PC-3 (cell line): ENCODE data around the gene ADAM11. TPM values are rescaled to one million over a fixed set of nuclear protein-coding genes. Genes with fewer than 3 reads are reported as not detected.

Source experiments
- ATAC-seq: fragments of 200-7000 bp; cut with Tn5 transposase; 2 replicates; pipeline ENCODE4 v1.9.1; 2020; ENCODE audit warnings: mild to moderate bottlenecking, moderate library complexity
- BruUV-seq: library from RNA; stranded (reverse); fragments of 400-500 nt; replicated peaks from 2 replicates; lab custom pipeline; 2021; lab: Mats Ljungman, UMichigan
- CTCF ChIA-PET: fragments of 300-600 bp; sonication (Branson Sonifier 250); formaldehyde crosslinking; loops from one replicate; lab custom pipeline; 2022; ENCODE audit warnings: antibody characterized with exemption; lab: Charles Lee
- POLR2A ChIA-PET: fragments of 300-600 bp; sonication (Branson Sonifier 250); formaldehyde crosslinking; loops from one replicate; lab custom pipeline; 2022; ENCODE audit warnings: antibody characterized with exemption; ENCODE audit not compliant: unreplicated experiment; lab: Charles Lee
- DNase-seq: peaks from one replicate; pipeline ENCODE4 v3.0.0-alpha.2; 2015
- H2AFZ ChIP-seq: fragments of 300-600 bp; sonication (generic); 2 replicates; pipeline ENCODE4 v1.6.0; 2016; ENCODE audit warnings: antibody characterized with exemption, low read length
- H3F3A ChIP-seq: fragments of 300-600 bp; sonication (generic); one replicate; pipeline ENCODE4 v1.6.0; 2017; ENCODE audit warnings: antibody characterized with exemption, low read length, control low read depth, mild to moderate bottlenecking; ENCODE audit not compliant: unreplicated experiment
- H3K27ac ChIP-seq: fragments of 300-600 bp; sonication (generic); 2 replicates; pipeline ENCODE4 v1.5.1; 2016; ENCODE audit warnings: mild to moderate bottlenecking, low read length
- H3K27me3 ChIP-seq: fragments of 300-600 bp; sonication (generic); 2 replicates; pipeline ENCODE4 v1.6.1; 2016; ENCODE audit warnings: low read length, mixed read lengths
- H3K36me3 ChIP-seq: fragments of 300-600 bp; sonication (generic); 2 replicates; pipeline ENCODE4 v1.6.1; 2016; ENCODE audit warnings: low read depth, mixed run types, low read length, mixed read lengths
- H3K4me1 ChIP-seq: fragments of 300-600 bp; sonication (generic); 2 replicates; pipeline ENCODE4 v1.5.1; 2016; ENCODE audit warnings: low read length; ENCODE audit not compliant: insufficient read depth
- H3K4me2 ChIP-seq: fragments of 300-600 bp; sonication (generic); 2 replicates; pipeline ENCODE4 v1.6.0; 2016; ENCODE audit warnings: low read length
- H3K4me3 ChIP-seq: fragments of 300-600 bp; sonication (generic); 2 replicates; pipeline ENCODE4 v1.5.1; 2016; ENCODE audit warnings: mild to moderate bottlenecking, low read length, mixed read lengths
- H3K79me2 ChIP-seq: fragments of 300-600 bp; sonication (generic); 2 replicates; pipeline ENCODE4 v1.6.1; 2017; ENCODE audit warnings: low read length, mixed read lengths
- H3K9ac ChIP-seq: fragments of 300-600 bp; sonication (generic); 2 replicates; pipeline ENCODE4 v1.6.0; 2016; ENCODE audit warnings: mild to moderate bottlenecking, low read length
- H3K9me2 ChIP-seq: fragments of 300-600 bp; sonication (generic); replicated peaks from 2 replicates; pipeline ENCODE4 v1.6.1; 2016; ENCODE audit warnings: mixed run types, low read length, mixed read lengths
- H3K9me3 ChIP-seq: fragments of 300-600 bp; sonication (generic); 2 replicates; pipeline ENCODE4 v1.6.1; 2016; ENCODE audit warnings: low read length, mixed read lengths
- H4K20me1 ChIP-seq: fragments of 300-600 bp; sonication (generic); 2 replicates; pipeline ENCODE4 v1.6.1; 2016; ENCODE audit warnings: low read length, mixed read lengths
- CTCF ChIP-seq: fragments of 300-600 bp; sonication (generic); conservative IDR thresholded peaks from 2 replicates; pipeline ENCODE4 v1.5.1; 2017; ENCODE audit warnings: antibody characterized with exemption, low read depth, mild to moderate bottlenecking, low read length
- EZH2 ChIP-seq: fragments of 300-600 bp; sonication (generic); IDR thresholded peaks from one replicate; pipeline ENCODE4 v1.6.1; 2017; ENCODE audit warnings: antibody characterized with exemption, mild to moderate bottlenecking, low read length; ENCODE audit not compliant: unreplicated experiment
- EZH2phosphoT487 ChIP-seq: fragments of 300-600 bp; sonication (generic); IDR thresholded peaks from 2 replicates; pipeline ENCODE4 v1.6.1; 2018; ENCODE audit warnings: mild to moderate bottlenecking, antibody characterized with exemption, low read length, borderline replicate concordance
- intact Hi-C: fragments of 100-400 bp; cut with micrococcal nuclease; formaldehyde crosslinking; loops from 2 replicates; pipeline ENCODE4 v1.9.0; 2023
- total RNA-seq: library from RNA; depleted of rRNA; stranded (reverse); fragments of >200 nt; gene quantifications from 2 replicates; pipeline ENCODE4 v1.2.3, GENCODE V29; 2014

ADAM11 gene
- total RNA-seq, 1 experiment from 2014 or later: 2.9 TPM

- Histone ChIP-seq H3K4me2 (no peak overlapping the region), H3K27ac (no peak overlapping the region), H3K27me3 (no peaks in the 10 kb centered on the region), H4K20me1 (no peaks in the 10 kb centered on the region), H3K4me1 (no peaks in the 10 kb centered on the region), H3K9ac (no peak overlapping the region), H3K4me3 (no peak overlapping the region), H2AFZ (no peak overlapping the region), H3F3A (no peaks in the 10 kb centered on the region), H3K9me3 (no peaks in the 10 kb centered on the region), H3K9me2 (no peaks in the 10 kb centered on the region), H3K79me2 (no peaks in the 10 kb centered on the region), H3K36me3 (no peaks in the 10 kb centered on the region)
- CTCF ChIA-PET: no interaction called here
- DNase-seq (no peak), ATAC-seq (no peak)
- BruUV-seq: no TSS peak
- POLR2A ChIA-PET: no interaction called here
- intact Hi-C loops: no loop called here
- TF ChIP-seq CTCF (no peak), EZH2phosphoT487 (no peak)
Observed at GRCh38 chr17:44787271-44787940, 28.6 kb downstream of the ADAM11 start.

GRCh38 chr17:44788139-44788538, 29.4 kb downstream of the ADAM11 start:
- no peak overlapping the region for H3K4me2 ChIP-seq
- H3K27me3 ChIP-seq: no peaks in the 10 kb centered on the region
- H3K9me3 ChIP-seq: no peaks in the 10 kb centered on the region
- ATAC-seq (no peak), DNase-seq (no peak)
- H3K27ac ChIP-seq: no peak overlapping the region
- intact Hi-C loops: no loop called here
- H3K4me1 ChIP-seq: no peaks in the 10 kb centered on the region
- no peak overlapping the region for H2AFZ ChIP-seq
- no peak overlapping the region for H3K9ac ChIP-seq
- no peaks in the 10 kb centered on the region for H4K20me1 ChIP-seq
- BruUV-seq: no TSS peak
- no peaks in the 10 kb centered on the region for H3K36me3 ChIP-seq
- POLR2A ChIA-PET: no interaction called here
- no peaks in the 10 kb centered on the region for H3F3A ChIP-seq
- CTCF ChIA-PET: no interaction called here
- no peak overlapping the region for H3K4me3 ChIP-seq
- H3K9me2 ChIP-seq: no peaks in the 10 kb centered on the region
- no peak for TF ChIP-seq CTCF
- TF ChIP-seq EZH2: no peak
- no peak for TF ChIP-seq EZH2phosphoT487
- no peaks in the 10 kb centered on the region for H3K79me2 ChIP-seq

DNA sequence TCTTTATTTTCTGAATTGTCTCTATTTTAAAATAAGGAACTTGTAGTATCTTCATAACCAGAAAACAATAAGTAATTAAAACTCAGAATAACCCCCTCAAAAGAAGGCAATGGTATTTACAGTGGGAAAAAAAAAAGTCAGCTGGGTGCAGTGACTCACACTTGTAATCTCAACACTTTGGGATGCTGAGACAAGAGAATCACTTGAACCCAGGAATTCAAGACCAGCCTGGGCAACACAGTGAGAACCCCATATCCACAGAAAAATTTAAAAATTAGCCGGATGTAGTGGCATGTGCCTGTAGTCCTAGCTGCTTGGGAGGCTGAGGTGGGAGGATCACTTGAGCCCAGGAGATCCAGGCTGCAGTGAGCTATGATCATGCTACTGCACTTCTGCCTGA, 33.5 kb downstream of the ADAM11 start:
- no peaks in the 10 kb centered on the region for H3K9me2 ChIP-seq
- H3K9ac ChIP-seq: no peak overlapping the region
- H3F3A ChIP-seq: no peaks in the 10 kb centered on the region
- TF ChIP-seq EZH2 (no peak), CTCF (no peak), EZH2phosphoT487 (no peak)
- no peak overlapping the region for H2AFZ ChIP-seq
- peaks cover 24% of the 10 kb centered on the region for H3K4me1 ChIP-seq
- H3K79me2 ChIP-seq: no peaks in the 10 kb centered on the region
- no peak overlapping the region for H3K4me3 ChIP-seq
- no peak overlapping the region for H3K4me2 ChIP-seq
- no TSS peak for BruUV-seq
- CTCF ChIA-PET: no interaction called here
- no peaks in the 10 kb centered on the region for H3K9me3 ChIP-seq
- POLR2A ChIA-PET: interaction anchor here (0.6 kb wide), 2 partner anchors 118 to 259 kb away, joined by 5 to 9 read pairs; no protein-coding TSS in a partner anchor
- no peaks in the 10 kb centered on the region for H4K20me1 ChIP-seq
- no peak overlapping the region for H3K27ac ChIP-seq
- H3K27me3 ChIP-seq: no peaks in the 10 kb centered on the region
- H3K36me3 ChIP-seq: no peaks in the 10 kb centered on the region; the same call in 1 of the 2 replicates
- DNase-seq (no peak), ATAC-seq (no peak)
- intact Hi-C loops: no loop called here
